GM21825 (cell line): Measurements from ENCODE around the gene CNDP2.

Source experiments
- ATAC-seq: cut with Tn5 transposase; IDR thresholded peaks from one replicate; pipeline ENCODE4 v1.9.1; 2021; ENCODE audit warnings: mild to moderate bottlenecking, moderate library complexity; ENCODE audit not compliant: unreplicated experiment

Gene CNDP2

DNA sequence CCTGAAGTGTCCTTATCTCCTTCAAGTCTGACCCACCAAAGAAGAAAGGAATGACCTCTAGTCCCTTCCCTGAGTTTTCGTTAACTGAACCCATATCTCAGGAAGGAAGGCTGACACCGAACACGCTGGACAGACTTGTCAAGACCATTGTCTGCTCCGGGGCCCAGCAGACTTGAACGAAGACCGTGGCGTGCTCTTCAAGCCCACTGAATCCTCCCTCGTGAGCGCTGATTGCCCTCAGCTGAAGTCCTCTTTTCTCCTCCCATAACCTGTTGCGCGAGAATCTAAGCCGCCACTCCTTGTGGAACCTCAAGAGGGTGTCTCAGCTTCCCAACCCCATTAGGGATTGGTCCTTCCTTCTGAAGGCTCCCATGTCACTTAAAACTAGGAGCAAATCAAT is 37.5 kb downstream of the CNDP2 start:
- ATAC-seq: no peak

DNA sequence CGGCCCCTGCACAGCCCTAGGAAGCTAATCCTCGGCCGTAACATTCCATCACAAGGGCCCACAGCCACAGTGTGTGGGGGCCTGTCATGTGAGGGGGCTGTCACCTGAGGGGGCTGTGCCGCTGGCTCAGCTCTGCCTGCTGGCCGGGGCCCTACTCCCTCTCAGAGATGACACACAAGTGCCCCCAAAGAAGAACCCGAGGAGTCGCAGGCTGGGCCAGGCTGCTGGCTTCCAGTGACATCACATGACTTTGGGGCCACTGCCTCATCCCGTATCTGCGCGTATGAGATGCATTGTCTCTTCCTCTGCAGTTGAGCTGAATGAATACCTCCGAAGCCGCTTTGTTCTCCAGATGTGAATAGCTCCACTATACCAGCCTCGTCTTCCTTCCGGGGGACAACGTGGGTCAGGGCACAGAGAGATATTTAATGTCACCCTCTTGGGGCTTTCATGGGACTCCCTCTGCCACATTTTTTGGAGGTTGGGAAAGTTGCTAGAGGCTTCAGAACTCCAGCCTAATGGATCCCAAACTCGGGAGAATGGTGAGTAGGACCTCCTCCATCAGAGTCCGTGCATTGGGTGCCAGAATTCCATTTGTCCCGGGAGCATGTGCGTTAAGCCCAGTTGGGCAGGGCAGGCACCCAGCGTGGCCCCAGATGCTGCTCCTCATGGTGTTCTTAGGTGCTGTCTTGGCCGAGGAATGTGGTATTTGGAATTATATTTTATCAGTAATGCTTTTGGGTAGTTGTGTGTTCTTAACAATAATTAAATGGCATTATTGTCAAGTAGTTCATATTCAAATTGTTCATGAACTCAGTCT is 38.2 kb downstream of the CNDP2 start, which contains the start of gene CNDP1:
Gene CNDP1, plus strand, starts transcription at position 351 of the 820 bp plus-strand sequence. Its CDS starts 168 bp downstream, at position 519.
- no peak for ATAC-seq

DNA sequence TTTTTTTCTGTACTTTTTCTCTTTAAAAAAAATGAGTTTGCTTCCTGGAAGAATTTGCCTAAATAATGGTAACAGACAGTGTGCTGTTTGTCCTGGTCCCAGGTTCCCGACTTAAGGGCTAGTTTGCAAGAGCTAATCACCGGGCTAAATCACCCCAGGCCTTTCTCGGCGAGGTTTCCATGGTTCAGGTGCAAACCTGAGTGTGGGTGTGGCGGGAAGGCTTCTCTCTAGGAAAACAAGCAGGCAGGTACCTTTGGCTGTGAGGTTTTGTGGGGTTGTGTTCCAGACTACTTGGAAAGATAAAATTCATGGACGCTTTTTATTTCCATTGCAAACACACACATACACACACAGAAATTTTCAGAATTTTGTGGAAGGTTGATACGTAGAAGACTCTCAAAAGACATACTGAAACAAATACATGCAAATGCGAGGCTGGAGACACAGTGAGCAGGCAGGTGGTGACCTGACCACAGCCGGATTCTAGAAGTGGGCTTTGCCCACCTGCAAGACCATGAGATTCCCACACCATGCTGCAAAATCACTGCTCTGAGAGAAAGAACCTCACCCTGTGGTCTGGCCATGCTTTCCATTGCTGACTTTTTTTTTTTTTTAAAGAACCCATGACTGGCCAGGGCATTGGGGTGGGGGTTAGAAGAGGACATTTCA is 39.0 kb downstream of the CNDP2 start:
- ATAC-seq: no peak

DNA sequence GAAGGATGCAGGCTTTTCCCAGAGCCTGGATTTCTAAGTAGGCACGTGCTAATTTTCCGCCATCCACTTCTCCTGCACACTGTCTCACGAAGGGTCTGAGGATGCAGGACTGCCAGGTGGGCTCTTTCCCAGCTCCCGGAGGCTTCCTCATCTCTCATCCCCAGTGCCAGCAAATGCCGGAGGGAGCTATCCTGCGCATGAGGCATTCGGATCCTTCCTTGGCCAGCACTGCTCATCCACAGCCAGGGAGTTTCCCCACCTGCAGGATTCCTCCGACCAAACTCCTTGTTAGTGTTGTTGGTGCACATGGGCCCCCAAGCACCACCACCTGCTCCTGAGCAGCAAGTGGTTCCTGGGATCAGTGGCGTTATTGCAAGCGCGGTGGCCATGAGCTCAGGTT is 43.1 kb downstream of the CNDP2 start:
- ATAC-seq: no peak

DNA sequence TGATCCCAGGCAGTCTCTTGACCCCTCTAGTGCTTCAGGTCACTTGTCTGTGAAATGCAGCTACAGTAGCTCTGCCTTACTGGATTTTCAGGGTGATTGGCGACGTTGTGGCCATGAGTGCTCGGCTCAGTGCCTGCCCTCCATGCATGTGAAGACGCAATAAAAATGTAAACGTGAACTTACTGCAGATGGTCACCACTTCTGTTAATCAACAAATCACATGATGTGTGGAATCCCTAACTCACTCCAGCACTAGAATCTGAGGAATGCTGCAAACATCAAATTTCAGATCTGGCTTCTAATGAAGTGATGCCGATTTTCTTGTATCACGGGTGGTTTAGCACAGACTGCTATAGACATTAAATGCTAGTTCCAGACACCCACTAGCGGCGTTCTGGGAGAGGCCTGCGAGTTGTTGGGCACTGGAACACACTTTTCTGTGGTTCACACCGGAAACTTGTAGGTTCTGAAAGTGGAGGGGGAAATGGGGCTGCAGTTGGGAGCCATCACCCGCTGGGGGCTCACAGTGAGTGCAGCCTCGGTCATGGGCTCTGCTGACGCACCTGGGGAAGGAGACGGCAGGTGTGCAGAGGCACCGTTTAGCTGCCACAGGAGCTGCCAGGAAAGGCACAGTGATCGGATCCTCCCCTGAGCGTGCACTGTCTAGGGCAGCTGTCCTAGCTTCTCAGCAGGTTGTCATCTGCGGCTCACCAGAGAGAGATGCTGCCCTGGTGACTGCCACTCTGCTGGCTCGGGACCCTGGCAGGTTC is 44.7 kb downstream of the CNDP2 start:
- no peak for ATAC-seq

DNA sequence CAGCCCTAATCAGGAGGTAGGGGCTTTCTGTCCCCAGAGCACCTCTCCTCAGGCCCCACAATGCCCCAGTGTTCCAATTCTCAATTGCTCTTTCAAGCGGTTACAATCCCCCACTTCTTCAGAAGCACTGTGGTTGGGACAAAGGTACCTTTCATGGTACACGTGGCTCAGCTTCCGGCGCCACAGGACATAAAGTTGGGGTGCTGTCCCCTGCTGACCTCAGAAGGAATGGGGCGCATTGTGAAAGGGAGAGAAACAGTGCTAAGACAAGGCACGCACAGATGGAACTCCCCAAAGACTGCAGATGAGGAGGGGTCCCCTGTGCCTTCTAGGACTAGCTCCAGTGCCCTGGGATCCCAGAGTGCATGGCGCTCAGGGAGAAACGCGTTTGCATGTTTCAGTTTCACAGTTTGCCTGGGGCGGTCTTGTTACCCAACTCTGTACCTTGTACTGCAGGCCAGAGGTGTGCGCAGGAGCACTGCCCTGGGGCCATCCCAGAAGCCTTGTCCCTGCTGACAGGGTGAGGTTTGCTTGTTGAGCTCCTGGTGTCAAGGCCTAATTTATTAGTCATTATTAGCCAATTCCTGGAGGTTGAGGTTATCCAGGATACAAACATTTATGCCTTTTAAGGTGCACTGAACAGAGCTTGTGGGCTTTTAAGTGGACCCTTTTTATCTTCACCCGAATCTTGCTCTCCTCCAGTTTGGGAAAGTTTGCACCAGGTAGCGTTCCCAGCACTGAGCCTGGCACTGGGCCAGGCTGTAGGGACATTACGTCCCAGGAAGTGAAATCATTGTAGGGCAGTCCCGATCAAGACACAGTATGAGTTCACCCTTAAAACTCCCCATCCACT is 45.8 kb downstream of the CNDP2 start:
- ATAC-seq: no peak

DNA sequence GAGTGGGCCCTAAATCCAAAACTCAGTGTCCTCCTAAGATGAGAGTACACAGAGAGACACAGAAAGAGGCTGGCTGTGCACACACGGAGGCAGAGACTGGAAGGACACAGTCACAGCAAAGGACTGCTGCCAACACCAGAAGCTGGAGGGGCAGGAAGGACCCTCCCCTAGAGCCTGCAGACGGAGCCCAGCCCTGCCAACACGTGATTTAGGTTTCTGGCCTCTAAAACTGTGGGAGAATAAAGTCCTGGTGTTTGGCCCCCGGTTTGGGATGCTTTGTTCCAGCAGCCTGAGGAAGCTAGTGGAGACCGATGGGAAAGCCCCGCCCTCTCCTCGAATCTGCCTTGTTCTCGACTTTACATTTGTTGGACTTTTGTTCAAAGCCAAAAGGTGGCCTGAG is 48.7 kb downstream of the CNDP2 start:
- ATAC-seq: no peak

DNA sequence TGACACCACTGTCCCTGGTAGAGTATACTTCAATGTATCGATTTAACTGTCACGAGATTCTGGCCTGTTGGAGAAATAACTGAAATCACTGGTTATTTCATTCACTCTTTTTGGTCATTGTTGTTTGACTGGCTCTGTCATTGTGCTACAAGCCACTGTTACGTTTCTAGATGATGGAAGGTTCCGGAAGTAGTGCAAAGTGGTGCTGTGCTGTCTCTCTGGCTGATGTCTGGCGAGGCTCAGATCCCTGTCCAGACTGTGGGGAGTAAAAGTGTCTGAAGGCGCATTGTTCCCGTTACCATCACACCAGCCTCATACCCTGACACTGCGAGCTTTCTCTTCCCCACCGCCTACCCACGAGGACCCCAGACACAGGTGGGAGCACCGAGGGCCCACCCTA is 49.8 kb downstream of the CNDP2 start:
- no peak for ATAC-seq

DNA sequence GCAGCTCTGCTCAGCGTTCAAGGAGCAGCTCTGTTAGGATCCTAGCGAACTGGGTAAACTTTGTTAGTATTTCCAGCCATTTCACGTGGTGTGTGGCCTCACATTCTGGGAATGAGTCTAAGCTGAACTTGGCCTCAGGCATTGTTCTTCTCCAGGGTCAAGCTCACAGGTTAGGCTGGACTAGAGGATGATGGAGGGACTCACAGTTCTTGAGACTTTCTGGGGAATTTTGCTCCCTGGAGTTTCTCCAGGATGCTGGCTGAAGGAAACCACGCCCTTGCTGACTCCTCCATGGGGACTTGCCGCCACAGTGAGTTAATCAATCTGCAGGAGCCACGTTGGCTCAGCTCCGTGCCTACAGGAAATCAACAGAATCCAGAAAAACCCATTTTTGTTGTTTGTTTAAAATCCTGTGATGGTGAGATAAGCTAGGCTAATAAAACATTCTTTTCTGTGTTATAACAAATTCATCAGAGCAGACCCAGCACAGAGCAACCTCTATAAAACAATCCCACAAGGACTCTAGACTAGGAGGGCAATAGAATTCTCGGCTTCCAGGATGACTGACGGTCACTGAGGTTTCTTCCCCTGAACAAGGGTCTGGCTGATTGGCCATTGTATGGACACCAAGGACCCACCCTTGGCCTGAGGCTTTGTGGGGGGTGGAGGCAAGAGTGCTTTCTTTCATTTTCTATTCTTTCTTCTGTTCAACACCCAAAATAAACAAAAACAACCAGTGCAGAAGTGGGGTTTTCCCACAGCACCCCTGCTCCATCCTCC is 50.8 kb downstream of the CNDP2 start:
- no peak for ATAC-seq

DNA sequence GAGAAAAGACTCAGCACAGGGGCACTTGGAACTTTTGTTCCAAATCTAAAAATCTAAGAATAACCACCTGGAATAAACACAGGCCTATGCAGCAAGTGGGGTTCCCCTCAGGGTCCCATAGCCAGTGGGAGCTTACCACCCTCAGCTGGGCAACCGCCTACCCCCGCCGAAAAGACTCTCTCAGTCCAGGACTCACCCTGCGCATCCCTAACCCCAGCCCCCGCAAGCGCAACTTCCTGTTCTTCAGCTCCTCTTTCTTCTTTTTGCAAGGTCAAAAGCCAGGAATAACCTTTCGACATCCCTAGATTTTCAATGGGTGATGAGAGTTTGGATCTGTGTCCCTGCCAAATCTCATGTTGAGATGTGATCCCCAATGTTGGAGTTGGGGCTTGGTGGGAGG is 51.7 kb downstream of the CNDP2 start:
- ATAC-seq: no peak

DNA sequence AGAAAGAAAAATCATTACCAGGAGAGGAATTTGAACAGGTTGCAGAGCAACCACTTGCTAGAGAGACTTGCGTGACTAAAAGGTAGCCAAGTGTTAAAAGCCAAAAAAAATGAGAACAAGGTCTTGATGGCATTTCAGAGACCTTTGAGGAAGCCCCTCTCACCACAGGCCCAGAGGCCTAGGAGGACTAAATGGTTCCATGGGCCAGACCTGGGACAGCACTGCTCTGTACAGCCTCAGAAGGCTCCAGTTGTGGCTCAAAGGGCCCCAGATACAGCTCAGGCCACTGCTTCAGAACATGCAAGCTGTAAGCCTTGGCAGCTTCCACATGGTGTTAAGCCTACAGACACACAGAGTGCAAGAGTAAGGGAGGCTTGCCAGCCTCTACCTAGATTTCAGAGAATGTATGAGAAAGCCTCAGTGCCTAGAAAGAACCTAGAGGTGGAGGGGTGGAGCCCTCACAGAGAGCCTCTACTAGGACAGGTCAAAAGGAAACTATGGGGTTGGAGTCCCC is 53.5 kb downstream of the CNDP2 start:
- no peak for ATAC-seq

DNA sequence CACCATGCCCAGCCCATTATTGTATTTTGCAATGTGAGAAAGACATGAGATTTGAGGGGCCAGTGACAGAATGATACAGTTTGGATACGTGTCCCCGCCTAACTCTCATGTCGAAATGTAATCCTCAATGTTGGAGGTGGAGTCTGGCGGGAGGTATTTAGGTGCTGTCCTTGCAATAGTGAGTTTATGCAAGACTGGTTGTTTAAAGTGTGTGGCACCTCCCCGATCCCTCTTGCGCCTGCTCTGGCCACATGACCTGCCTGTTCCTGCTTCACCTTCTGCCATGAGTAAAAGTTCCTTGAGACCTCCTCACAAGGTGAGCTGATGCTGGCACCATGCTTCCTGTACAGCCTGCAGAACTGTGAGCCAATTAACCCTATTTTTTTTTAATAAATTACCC is 54.7 kb downstream of the CNDP2 start:
- no peak for ATAC-seq

DNA sequence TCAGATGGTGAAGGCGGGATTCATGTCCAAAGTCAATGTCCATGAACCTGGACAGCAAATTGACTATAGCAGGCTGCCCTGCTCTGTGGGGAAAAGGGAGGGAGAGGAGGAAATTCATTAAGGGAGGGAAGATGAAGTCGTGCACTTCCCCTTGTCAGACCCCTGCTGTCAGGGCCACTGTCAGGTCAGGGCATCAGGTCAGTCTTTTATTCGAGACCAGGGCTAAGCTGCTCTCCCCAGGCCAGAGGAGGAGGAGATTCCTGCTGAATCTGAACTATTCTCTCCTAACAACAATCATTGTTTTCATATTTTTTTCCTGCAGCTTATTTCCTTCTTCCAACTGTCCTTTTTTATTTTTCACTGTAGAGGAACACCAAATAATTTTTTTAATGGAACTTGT is 55.3 kb downstream of the CNDP2 start:
- no peak for ATAC-seq

DNA sequence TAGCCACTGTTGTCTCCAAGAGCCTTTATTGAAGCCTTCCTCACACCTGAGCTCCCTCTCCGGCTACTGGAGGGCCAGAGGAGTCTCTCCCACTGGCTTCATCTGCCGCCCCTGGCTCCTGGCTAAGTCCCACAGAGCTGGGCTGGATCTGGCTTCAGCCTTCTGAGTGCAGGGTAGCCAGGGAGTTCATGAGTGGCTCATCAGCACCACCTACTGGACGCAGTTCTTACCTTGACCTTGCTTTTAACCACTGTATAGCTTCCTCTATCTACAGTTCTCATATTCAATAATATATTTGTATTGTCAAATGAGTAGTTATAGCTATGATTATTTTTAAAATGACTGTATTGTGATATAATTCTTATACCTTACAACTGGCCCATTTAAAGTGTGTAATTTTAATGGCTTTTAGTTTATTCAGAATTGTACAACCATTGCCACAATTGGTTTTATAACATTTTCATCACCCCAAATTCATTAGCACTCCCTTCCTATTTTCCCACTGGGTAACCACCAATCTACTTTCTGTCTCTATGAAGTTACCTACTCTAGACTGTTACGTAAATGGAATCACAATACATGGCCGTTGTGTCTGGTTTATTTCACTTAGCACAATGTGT is 55.9 kb downstream of the CNDP2 start:
- ATAC-seq: peak; percentile 96

DNA sequence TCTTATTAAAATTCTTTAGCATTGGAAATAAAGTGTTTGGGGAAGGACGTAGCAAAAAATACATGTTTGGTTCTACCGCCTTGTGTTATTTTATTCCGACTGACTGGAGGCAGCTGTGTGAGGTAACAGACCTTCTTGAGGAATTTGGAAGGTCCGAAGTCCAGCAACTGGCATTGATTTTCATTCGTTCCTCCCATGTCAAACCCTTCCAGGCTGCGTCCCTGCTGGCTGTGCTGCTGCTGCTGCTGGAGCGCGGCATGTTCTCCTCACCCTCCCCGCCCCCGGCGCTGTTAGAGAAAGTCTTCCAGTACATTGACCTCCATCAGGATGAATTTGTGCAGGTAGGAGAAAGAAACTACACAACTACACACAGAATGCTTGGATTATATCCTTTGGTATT is 60.0 kb downstream of the CNDP2 start:
- no peak for ATAC-seq

DNA sequence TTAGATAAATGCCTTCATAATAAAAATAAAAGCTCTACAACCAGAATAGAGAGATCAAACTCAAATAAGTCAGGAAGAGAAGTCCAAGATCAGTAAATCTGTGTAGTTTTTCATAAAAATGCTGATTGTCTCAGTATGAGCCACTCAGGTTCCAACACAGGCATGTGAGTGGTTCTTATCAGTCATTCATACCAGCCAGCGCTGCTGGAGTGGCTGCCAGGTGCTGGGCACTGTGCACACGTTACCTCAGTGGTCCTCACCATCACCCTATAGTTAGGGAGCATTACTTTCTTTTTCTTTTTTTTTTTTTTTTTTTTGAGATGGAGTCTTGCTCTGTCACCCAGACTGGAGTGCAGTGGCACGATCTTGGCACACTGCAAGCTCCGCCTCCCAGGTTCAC is 61.9 kb downstream of the CNDP2 start:
- no peak for ATAC-seq

DNA sequence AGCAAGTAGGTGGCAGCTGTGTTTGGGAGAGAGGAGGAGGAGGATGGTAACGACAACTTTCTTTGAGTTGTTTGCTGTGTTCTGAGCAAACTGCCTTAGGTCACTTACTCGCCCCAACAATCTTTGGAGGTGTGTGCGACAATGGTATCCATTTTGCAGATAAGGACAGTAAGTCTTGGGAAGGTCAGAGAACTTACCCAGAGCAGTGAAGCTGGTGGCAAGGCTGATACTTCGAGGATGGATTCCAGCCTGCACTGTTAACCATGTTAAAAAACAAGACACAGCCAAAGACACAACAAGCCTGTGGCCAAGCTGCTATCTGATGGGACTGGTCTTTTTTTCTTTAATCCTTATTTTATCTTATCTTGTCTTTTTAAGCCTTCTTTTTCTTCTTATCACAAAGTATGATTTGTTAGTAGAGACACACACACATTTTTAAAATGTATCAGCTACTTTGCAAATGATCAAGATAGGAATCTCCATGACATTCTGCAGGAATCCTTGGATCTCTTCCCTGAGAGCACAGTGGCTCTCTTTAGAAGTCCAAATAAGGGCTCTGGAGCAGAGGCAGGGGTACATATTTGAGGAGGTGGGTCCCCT is 66.1 kb downstream of the CNDP2 start:
- no peak for ATAC-seq

DNA sequence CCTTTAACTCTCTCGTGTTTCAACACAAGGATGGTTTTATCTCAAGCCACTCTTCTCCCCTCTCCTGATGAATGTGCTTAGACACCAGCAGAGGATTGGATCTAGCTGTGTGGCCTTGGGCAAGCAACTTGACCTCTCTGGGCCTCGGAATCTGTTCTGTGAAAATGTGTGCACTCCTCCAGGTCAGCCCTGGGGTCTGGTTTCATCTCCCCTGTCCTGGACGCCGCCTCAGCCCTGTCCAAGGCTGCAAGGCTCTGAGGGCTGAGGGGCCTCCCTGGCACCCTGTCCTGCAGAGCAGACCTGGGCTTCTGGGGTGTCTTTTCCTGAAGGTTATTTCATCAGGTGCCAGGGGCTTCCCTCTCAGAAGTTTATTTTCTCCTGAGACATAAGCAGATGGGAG is 66.6 kb downstream of the CNDP2 start:
- ATAC-seq: no peak

DNA sequence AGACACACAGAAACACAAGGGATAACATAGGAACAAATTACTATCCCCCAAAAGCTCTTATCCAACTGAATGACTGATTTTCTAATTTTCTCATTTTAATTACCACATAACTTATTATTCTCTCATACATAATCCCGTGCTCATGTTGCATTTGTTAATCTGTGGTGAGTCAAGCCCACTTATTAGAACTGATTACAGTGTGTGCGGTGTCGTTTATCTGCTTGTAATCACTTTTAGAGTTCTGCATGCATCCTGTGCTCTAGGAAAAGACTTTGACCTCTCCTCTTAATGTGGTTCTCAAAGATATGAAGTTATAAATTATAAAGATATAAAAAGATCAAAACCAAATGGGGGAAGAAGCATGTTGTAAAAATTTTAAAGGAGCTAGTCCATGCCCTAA is 67.8 kb downstream of the CNDP2 start:
- no peak for ATAC-seq
